AG09309 (cell line): Measurements from ENCODE around the gene LAT.

Source experiments
- DNase-seq: peaks from one replicate; pipeline ENCODE4 v3.0.0-alpha.2; 2010; ENCODE audit warnings: low read depth
- H3K4me3 ChIP-seq: 2 replicates; pipeline ENCODE4 v1.5.1; 2011; ENCODE audit warnings: mild to moderate bottlenecking, low read depth, low read length, moderate library complexity; ENCODE audit not compliant: control insufficient read depth
- CTCF ChIP-seq: IDR thresholded peaks from 2 replicates; pipeline ENCODE4 v1.5.1; 2011; ENCODE audit warnings: mild to moderate bottlenecking, low read depth, low read length, inconsistent platforms; ENCODE audit not compliant: insufficient read depth, control insufficient read depth; ENCODE audit errors: missing control alignments

LAT gene

DNA sequence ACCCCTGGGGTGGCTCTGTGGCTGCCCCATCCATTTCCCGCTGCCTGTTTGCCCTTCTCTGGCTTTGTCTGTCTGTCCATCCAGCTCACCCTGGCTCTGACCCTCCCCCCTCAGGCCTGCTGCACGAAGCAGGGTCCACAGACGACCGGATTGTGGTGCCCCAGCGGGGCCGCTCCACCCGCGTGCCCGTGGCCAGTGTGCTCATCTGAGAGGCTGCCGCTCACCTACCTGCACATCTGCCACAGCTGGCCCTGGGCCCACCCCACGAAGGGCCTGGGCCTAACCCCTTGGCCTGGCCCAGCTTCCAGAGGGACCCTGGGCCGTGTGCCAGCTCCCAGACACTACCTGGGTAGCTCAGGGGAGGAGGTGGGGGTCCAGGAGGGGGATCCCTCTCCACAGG is 761 bp upstream of the LAT start:
- no peak for DNase-seq
- no peak for TF ChIP-seq CTCF
- no peak overlapping the region for H3K4me3 ChIP-seq

DNA sequence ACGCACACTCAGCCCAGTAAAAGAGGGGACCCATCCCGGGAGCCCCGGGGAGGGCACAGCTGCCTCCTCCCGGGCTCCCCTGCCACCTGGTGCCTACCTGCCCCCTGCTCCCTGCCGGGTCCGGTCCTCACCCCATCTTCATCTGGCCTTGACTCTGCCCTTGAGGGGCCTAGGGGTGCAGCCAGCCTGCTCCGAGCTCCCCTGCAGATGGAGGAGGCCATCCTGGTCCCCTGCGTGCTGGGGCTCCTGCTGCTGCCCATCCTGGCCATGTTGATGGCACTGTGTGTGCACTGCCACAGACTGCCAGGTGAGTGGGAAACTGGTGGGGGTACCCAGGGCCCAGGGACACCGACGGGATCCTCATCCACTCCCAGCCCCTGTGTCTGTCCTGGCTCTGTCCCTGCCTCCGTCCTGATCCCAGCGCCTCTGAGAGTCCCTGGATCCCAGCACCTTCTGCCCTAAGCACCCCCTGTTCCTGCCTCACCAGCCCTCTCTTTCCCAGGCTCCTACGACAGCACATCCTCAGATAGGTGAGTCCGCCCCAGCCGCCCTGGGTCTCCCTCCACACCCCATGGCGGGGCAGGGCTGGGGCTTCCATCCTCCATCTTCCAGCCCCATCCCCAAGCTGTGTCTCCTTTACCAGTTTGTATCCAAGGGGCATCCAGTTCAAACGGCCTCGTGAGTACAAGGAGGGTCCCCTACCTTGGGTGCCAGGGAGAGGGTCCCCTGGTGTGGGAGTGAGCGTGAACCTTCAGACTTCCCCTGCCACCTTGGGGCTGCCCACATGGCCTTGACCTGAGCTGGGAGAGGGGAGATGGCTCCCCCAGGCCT is 574 bp downstream of the LAT start:
- no peak for TF ChIP-seq CTCF
- DNase-seq = no peak
- no peak overlapping the region for H3K4me3 ChIP-seq

DNA sequence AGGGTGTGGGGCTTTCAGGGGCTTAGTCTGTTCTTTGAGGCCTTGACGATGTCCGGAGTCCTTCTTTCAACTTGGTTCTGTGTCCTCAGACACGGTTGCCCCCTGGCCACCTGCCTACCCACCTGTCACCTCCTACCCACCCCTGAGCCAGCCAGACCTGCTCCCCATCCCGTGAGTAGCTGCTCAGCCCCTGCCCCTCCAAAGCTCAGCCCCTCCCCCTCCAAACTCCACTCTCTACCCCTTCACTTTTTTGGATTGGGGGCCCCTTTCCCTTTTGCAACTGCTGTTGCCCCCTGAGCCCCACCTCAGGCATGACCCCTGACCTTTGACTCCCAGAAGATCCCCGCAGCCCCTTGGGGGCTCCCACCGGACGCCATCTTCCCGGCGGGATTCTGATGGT is 1.2 kb downstream of the LAT start:
- TF ChIP-seq CTCF = no peak
- DNase-seq = no peak
- no peak overlapping the region for H3K4me3 ChIP-seq

GRCh38 chr16:28986492-28986891 is 1.6 kb downstream of the LAT start:
- TF ChIP-seq CTCF = no peak
- no peak overlapping the region for H3K4me3 ChIP-seq
- no peak for DNase-seq

DNA sequence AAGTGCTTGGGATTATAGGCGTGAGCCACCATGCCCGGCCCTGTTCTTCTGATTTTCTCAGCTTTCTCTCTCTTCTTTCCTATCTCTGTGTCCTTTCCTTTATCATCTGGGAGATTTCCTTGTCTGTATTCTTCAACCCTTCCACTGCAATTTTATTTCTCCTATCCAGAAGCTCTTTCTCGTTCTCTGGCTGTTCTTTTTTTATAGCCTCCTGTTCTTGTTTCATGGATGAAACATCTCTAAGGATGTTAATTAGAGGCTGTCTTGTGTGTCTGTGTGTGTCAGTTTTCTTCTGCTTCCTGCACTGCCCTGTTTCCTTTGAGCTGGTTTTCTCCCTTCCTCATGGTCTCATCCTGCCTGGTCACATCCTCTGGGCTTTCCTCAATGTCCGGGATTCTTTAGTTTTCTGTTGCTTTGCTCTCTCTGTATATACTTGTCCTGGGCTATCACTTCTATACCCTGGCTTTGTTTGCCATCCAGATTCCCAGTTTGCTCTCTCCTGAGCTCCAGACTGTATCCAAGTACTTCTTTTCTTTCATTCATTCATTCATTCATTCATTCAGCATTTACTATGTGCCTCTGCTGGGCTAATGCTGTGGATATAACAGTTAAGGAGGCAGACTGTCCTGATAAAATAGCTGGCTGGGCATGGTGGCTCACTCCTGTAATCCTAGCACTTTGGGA is 2.5 kb downstream of the LAT start:
- no peak for DNase-seq
- no peak for TF ChIP-seq CTCF

DNA sequence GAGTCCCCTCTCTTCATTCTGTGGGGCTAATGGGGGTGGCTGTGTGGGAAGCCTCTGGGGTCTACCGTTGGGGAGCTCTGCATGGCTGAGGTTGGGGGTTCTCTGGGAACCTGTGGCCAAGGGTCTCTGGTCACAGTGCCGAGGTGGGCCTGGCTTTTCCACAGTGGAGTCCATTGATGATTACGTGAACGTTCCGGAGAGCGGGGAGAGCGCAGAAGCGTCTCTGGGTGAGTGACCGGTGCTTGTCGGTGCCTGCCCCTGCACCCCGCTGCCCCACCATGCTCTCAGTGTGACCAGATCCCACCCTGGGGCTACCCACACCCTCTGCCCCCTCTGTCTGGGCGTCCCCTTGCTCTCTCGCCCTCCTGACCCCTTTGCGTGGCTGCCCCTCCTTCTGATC is 4.5 kb downstream of the LAT start:
- DNase-seq = no peak
- H3K4me3 ChIP-seq = no peak overlapping the region
- TF ChIP-seq CTCF = no peak

More for the DNA sequence above, 2.5 kb downstream of the LAT start:
- H3K4me3 ChIP-seq = no peak overlapping the region
